Stomach smooth muscle (tissue), 2 donors: ENCODE results near the gene ACVR2B.
"Not testable (repeated sequence)": the region's sequence is repeated elsewhere in the genome, so short reads cannot be mapped to it uniquely, and the experiment has no call there.

Experiments used
- H3K27ac ChIP-seq: one replicate; pipeline ENCODE4 v1.7.0; 2013; ENCODE audit warnings: mild to moderate bottlenecking, low read length, inconsistent platforms
- H3K27me3 ChIP-seq, 2 donors: one replicate each; pipeline ENCODE4 v1.7.0; 2013; ENCODE audit warnings: low read length in 2 of 2; ENCODE audit not compliant: insufficient read depth in 2 of 2, control insufficient read depth in 1 of 2
- H3K36me3 ChIP-seq, 2 donors: one replicate each; pipeline ENCODE4 v1.7.0; 2013; ENCODE audit warnings: low read length in 2 of 2; ENCODE audit not compliant: control insufficient read depth in 2 of 2, insufficient read depth in 2 of 2
- H3K4me1 ChIP-seq: one replicate; pipeline ENCODE4 v1.7.0; 2013; ENCODE audit warnings: low read length; ENCODE audit not compliant: control insufficient read depth, insufficient read depth
- H3K4me3 ChIP-seq, 2 donors: one replicate each; pipeline ENCODE4 v1.7.0; 2013; ENCODE audit warnings: low read length in 2 of 2
- H3K9ac ChIP-seq, 2 donors: one replicate each; pipeline ENCODE4 v1.7.0; 2013; ENCODE audit warnings: low read length in 2 of 2, mild to moderate bottlenecking in 1 of 2
- H3K9me3 ChIP-seq, 2 donors: one replicate each; pipeline ENCODE4 v1.7.0; 2013; ENCODE audit warnings: low read length in 2 of 2; ENCODE audit not compliant: control insufficient read depth in 2 of 2
- donor health status: healthy.
- donor health status: Pancreatic carcinoma.

Gene ACVR2B

DNA sequence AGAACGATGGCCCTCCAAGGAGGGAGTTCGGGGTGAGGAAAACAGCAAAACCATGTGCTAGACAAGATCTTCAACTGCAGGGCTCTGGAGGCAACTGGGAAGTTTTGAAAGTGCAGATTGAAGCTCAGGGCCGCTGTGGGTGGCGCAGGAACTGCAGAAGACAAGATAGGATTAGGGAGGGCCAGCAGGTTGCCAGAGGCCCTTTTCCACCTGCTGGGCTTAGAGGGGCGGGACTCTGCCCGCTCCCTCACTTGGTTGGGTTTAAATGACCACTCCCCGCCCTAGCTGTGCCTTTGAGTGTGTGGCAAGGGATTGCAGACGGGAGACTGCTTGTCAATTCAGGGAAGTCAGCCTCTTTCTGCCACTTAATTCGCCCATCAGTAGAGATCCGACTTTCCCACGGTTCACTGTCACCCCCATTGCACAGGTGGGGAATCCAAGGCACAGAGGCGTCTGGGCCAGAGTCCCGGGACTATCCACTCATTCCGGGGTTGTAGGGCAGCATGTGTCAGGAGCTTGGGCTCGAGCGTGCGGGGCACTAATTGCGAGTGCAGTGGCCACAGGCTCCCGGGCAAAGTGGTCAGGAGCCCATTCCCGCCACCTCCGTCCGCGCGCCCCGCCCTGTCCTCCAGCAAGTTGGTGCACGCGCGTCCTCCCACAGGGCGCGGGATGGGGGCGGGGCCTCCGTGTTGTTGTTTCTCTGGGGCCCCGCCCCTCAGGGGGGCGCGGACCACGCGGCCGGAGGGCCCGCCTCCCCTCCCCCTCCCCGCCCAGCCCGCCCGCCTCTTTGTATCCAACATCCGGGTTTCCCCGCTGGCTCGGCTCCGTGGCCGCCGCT, at the start of gene ACVR2B:
Gene ACVR2B, plus strand, starts transcription at position 816 of the 838 bp plus-strand sequence. CDS start 433 bp downstream, outside the sequence.
- Histone ChIP-seq H3K9ac (peak within 1 kb of the TSS; percentile 69 to 79), H3K4me1 (peaks cover 24% of the 10 kb centered on the region), H3K4me3 (peak within 1 kb of the TSS; percentile 85 to 87), H3K27me3 (no peaks in the 10 kb centered on the region), H3K36me3 (no peaks in the 10 kb centered on the region), H3K9me3 (no peaks in the 10 kb centered on the region), H3K27ac (peak within 1 kb of the TSS; percentile 70)

DNA sequence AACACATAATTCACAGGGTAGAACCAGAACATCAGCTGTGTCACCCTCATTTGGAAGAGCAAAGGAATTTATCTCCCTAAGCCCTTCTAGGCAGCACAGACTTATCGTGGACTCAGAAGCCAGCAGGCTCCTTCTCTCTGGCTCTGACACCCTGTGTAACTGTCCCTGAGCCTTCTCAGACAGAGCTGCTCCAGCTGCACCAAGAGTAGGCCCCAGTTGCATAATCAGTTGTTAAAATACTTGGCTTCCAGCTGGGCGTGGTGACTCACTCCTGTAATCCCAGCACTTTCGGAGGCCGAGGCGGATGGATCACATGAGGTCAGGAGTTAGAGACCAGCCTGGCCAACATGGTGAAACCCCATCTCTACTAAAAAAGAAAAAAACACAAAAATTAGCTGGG, 49.4 kb upstream of the ACVR2B start:
- H3K4me3 ChIP-seq: no peak overlapping the region
- H3K9me3 ChIP-seq: no peaks in the 10 kb centered on the region
- no peaks in the 10 kb centered on the region for H3K4me1 ChIP-seq
- peaks cover 6 to 14% of the 10 kb centered on the region in 2 donors for H3K36me3 ChIP-seq
- H3K9ac ChIP-seq: no peak overlapping the region
- no peak overlapping the region for H3K27ac ChIP-seq
- H3K27me3 ChIP-seq: no peaks in the 10 kb centered on the region

DNA sequence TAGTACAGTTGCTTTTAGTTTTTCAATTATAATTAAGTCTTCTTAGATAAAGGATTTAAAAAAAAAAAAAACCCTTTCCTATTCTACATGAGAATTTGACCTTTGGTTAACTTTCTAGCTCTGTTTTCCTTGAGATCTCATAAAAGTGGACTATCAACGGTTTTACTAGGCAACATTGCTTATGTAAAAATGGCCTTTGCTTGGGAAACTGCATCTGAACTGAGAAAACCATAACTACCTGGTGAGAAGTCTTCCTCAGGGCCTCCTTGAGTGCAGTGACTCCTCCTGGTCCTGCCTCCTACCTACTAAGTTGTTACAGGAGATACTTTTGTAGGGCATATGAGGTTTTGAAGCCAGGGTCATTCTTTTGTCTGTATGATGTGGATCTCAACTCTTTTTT, 42.1 kb upstream of the ACVR2B start:
- Histone ChIP-seq H3K4me3 (no peak overlapping the region), H3K27me3 (no peaks in the 10 kb centered on the region), H3K36me3 (no peaks in the 10 kb centered on the region), H3K27ac (no peak overlapping the region), H3K9ac (no peak overlapping the region), H3K9me3 (no peaks in the 10 kb centered on the region), H3K4me1 (no peaks in the 10 kb centered on the region)

DNA sequence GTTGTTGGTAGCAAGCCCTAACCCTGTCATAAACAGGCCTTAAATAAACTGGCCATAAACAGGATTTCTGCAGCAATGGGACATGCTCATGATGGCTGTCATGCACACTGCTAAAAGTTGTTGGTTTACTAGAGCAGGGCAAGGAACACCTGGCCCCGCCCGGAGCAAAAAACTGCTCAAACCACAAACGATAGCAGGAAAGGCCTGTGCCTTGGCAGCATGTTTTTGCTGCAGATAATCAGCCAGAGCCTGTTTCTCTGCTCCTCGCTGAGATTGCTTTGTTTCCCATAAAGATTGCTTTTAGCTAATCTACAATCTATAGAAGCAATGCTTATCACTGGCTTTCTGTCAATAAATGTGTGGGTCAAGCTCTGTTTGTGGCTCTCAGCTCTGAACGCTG, 32.9 kb upstream of the ACVR2B start:
- H3K27ac ChIP-seq, H3K27me3 ChIP-seq, H3K36me3 ChIP-seq, H3K4me3 ChIP-seq, H3K4me1 ChIP-seq, H3K9ac ChIP-seq, H3K9me3 ChIP-seq: not testable (repeated sequence)

DNA sequence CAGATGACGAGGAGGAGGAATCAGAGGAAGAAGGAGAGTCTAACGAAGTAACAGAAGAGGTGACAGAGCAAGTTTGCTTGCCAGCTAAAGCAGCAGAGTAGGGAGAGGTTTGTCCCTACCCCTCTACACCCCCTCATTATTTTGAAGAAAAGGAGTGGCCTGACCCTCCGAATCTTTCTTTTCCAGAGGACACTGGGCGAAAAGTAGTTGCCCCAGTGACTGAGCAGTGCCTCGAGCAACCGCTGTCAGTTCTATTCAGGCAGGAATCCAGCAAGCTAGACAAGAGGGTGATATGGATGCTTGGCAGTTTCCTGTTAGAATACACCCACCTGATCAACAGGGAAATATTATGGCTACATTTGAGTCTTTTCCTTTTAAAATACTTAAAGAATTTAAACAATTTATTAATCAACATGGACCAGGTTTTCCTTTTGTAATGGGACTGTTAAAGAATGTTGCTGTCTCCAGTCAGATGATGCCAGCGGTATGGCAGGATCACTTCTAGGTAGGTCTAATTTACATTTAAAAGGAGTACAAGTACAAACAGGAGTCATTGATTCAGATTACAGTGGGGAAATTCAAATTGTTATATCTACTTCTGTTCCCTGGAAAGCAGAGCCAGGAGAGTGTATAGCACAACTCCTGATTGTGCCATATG, 31.9 kb upstream of the ACVR2B start:
- Histone ChIP-seq H3K9ac (no peak overlapping the region), H3K9me3 (no peaks in the 10 kb centered on the region), H3K27me3 (no peaks in the 10 kb centered on the region), H3K4me3 (no peak overlapping the region), H3K27ac (no peak overlapping the region), H3K36me3 (no peaks in the 10 kb centered on the region), H3K4me1 (no peaks in the 10 kb centered on the region)

DNA sequence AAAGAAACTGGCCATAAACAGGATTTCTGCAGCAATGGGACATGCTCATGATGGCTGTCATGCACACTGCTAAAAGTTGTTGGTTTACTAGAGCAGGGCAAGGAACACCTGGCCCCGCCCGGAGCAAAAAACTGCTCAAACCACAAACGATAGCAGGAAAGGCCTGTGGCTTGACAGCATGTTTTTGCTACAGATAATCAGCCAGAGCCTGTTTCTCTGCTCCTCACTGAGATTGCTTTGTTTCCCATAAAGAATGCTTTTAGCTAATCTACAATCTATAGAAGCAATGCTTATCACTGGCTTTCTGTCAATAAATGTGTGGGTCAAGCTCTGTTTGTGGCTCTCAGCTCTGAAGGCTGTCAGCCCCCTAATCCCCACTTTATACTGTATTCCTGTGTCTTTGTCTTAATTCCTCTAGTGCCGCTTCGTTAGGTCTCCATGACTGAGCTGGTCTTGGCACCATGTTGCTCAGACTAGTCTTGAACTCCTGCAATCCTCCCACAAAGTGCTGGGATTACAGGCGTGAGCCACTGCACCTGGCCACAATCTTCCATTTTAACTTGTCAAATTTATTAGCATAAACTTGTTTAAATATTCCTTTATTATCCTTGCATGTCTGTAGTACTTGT, 26.8 kb upstream of the ACVR2B start:
- H3K27me3 ChIP-seq, H3K4me1 ChIP-seq, H3K9me3 ChIP-seq, H3K9ac ChIP-seq, H3K27ac ChIP-seq, H3K4me3 ChIP-seq, H3K36me3 ChIP-seq: not testable (repeated sequence)

DNA sequence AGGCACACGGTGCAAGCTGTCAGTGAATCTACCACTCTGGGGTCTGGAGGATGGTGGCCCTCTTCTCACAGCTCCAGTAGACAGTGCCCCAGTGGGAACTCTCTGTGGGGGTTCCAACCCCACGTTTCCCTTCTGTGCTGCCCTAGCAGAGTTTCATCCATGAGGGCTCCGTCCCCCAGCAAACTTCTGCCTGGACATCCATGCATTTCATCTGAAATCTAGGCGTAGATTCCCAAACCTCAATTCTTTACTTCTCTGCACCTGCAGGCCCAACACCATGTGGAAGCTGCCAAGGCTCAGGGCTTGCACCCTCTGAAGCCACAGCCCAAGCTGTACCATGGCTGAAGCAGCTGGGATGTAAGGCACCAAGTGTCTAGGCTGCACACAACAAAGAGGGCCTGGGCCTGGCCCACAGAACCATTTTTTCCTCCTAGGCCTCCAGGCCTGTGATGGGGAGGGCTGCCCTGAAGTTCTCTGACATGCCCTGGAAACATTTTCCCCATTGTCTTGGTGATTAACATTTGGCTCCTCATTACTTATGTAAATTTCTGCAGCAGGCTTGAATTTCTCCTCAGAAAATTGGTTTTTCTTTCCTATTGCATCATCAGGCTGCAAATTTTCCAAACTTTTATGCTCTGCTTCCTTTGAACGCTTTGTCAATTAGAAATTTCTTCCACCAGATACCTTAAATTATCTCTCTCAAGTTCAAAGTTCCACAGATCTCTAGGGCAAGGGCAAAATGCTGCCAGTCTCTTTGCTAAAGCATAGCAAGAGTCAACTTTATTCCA, 20.6 kb upstream of the ACVR2B start:
- H3K27ac ChIP-seq, H3K9ac ChIP-seq, H3K27me3 ChIP-seq, H3K9me3 ChIP-seq, H3K4me3 ChIP-seq, H3K36me3 ChIP-seq, H3K4me1 ChIP-seq: not testable (repeated sequence)

DNA sequence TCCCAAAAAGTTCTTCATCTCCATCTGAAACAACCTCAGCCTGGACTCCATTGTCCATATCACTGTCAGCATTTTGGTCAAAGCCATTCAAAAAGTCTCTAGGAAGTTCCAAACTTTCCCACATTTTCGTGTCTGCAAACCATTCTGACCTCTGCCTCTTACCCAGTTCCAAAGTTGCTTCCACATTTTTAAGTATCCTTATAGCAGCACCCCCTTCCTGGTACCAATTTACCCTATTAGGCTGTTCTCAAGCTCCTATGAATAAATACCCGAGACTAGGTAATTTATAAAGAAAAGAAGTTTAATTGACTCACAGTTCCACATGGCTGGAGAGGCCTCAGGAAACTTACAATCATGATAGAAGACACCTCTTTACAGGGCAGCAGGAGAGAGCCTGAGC, 20.0 kb upstream of the ACVR2B start:
- H3K9ac ChIP-seq, H3K36me3 ChIP-seq, H3K27me3 ChIP-seq, H3K4me3 ChIP-seq, H3K4me1 ChIP-seq, H3K9me3 ChIP-seq, H3K27ac ChIP-seq: not testable (repeated sequence)

DNA sequence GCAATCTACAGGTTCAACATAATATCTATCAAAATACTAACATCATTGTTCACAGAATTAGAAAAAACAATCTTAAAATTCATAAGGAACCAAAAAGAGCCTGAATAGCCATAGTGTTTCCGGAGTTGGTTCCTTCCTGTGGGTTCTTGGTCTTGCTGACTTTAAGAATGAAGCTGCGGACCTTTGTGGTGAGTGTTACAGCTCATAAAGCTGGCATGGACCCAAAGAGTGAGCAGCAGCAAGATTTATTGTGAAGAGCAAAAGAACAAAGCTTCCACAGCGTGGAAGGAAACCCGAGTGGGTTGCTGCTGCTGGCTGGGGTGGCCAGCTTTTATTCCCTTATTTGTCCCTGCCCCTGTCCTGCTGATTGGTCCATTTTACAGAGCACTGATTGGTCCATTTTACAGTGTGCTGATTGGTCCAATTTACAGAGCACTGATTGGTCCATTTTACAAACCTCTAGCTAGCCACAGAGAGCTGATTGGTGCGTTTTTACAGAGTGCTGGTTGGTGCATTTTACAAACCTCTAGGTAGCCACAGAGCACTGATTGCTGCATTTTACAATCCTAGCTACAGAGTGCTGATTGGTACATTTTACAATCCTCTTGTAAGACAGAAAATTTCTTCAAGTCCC, 15.1 kb upstream of the ACVR2B start:
- H3K9me3 ChIP-seq, H3K36me3 ChIP-seq, H3K4me1 ChIP-seq, H3K4me3 ChIP-seq, H3K27ac ChIP-seq, H3K27me3 ChIP-seq, H3K9ac ChIP-seq: not testable (repeated sequence)

DNA sequence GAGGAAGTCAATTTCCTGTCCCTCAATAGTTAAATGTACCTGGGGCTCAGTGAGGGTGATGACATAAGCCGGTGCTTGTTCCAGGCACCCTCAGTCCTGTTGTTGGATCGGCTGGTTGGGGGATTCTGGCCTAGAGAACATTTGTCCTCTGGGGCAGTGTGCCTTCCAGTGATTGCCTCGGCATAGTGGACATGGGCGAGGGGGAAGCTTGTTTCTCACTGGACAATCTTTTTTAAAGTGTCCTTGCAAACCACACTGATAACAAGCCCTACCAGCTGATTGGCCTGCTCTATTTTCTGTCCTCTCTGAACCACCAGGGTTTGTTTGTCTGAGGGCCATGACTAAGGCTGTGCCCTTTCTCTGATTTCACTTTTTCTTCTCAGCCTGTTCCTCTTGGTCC, 10.5 kb upstream of the ACVR2B start:
- not testable (repeated sequence) for H3K9me3 ChIP-seq, H3K9ac ChIP-seq, H3K27ac ChIP-seq, H3K27me3 ChIP-seq, H3K4me1 ChIP-seq, H3K36me3 ChIP-seq, H3K4me3 ChIP-seq
